GM18507 (cell line): ENCODE results near the gene TNXB.
"Not testable (repeated sequence)": the region's sequence is repeated elsewhere in the genome, so short reads cannot be mapped to it uniquely, and the experiment has no call there.

Source experiments
- DNase-seq: peaks from one replicate; pipeline ENCODE4 v3.0.0; 2011; ENCODE audit warnings: low read depth; ENCODE audit not compliant: insufficient read length; ENCODE audit errors: extremely low spot score
- FAIRE-seq: peaks from 2 replicates; lab custom pipeline; 2011; peaks lifted over from hg19 to GRCh38; lab: Jason Lieb, UNC

Gene TNXB

GRCh38 chr6:32070814-32071543, 38.2 kb downstream of the TNXB start:
- FAIRE-seq (no peak), DNase-seq (no peak)

- DNase-seq (no peak), FAIRE-seq (no peak)
Observed at GRCh38 chr6:32069878-32070515, 39.1 kb downstream of the TNXB start.

GRCh38 chr6:32069460-32069859, 39.7 kb downstream of the TNXB start:
- DNase-seq (no peak), FAIRE-seq (no peak)

GRCh38 chr6:32068867-32069266, 40.3 kb downstream of the TNXB start:
- FAIRE-seq: no peak
- no peak for DNase-seq

- DNase-seq, FAIRE-seq: not testable (repeated sequence)
Observed at GRCh38 chr6:32068315-32068714, 40.8 kb downstream of the TNXB start.

- not testable (repeated sequence) for DNase-seq
Observed at GRCh38 chr6:32067521-32067920, 41.6 kb downstream of the TNXB start.

GRCh38 chr6:32064706-32065105, 44.4 kb downstream of the TNXB start:
- DNase-seq (no peak), FAIRE-seq (no peak)

More at GRCh38 chr6:32067521-32067920, 41.6 kb downstream of the TNXB start:
- FAIRE-seq: not testable (repeated sequence)

- DNase-seq: no peak
- FAIRE-seq: no peak
Observed at GRCh38 chr6:32060966-32061655, 48.0 kb downstream of the TNXB start.

- DNase-seq: no peak
- FAIRE-seq: no peak
Observed at GRCh38 chr6:32058511-32058963, 50.6 kb downstream of the TNXB start.

GRCh38 chr6:32057966-32058365, 51.2 kb downstream of the TNXB start:
- FAIRE-seq: no peak
- DNase-seq: no peak

GRCh38 chr6:32056254-32056653, 52.9 kb downstream of the TNXB start:
- DNase-seq (no peak), FAIRE-seq (no peak)

GRCh38 chr6:32055756-32056155, 53.4 kb downstream of the TNXB start:
- FAIRE-seq, DNase-seq: not testable (repeated sequence)

- not testable (repeated sequence) for FAIRE-seq, DNase-seq
Observed at GRCh38 chr6:32053314-32053713, 55.8 kb downstream of the TNXB start.

GRCh38 chr6:32052626-32053025, 56.5 kb downstream of the TNXB start:
- not testable (repeated sequence) for DNase-seq, FAIRE-seq

- DNase-seq (no peak), FAIRE-seq (no peak)
Observed at GRCh38 chr6:32050562-32050961, 58.6 kb downstream of the TNXB start.

- not testable (repeated sequence) for FAIRE-seq, DNase-seq
Observed at GRCh38 chr6:32049736-32050135, 59.4 kb downstream of the TNXB start.

- DNase-seq, FAIRE-seq: not testable (repeated sequence)
Observed at GRCh38 chr6:32049149-32049548, 60.0 kb downstream of the TNXB start.

GRCh38 chr6:32047855-32048766, 61.0 kb downstream of the TNXB start:
- peak; percentile 51 for DNase-seq
- peak; percentile 76 for FAIRE-seq

GRCh38 chr6:32047539-32047854, 61.6 kb downstream of the TNXB start:
- FAIRE-seq: no peak
- DNase-seq: no peak
